Measurements from ENCODE around the gene PNPLA7.

DNA sequence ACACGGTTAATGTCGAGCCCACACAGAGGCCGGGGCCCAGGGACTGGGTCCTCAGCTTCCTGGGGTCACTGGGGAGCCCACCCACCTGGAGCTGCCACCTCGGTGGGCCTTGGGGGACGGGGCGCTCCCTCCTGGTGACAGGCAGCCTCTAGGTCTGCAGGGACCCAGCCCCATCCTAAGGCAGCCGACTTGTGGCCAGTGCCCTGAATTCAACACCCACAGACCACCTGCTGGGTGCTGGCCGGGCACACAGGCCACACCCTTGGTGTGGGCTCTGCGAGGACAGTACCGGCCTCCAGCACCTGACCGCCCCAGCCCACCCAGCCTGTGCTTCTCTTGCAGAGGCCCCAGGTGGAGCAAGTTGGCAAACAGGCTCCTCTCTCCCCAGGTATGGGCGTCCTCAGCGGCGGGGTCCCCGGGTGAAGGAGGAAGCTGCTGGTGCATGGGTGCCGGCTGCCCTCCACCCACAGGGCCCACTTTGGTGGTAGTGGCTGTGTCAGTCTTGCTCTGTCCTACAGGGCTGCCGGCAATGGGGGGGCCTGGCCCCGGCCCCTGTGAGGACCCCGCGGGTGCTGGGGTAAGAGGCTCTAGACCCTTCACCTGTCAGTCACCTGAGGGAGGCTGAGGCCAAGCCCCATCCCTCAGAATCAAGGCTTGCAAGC lies 117.4 kb downstream of the PNPLA7 start:
- TF ChIP-seq, protein P1, sequence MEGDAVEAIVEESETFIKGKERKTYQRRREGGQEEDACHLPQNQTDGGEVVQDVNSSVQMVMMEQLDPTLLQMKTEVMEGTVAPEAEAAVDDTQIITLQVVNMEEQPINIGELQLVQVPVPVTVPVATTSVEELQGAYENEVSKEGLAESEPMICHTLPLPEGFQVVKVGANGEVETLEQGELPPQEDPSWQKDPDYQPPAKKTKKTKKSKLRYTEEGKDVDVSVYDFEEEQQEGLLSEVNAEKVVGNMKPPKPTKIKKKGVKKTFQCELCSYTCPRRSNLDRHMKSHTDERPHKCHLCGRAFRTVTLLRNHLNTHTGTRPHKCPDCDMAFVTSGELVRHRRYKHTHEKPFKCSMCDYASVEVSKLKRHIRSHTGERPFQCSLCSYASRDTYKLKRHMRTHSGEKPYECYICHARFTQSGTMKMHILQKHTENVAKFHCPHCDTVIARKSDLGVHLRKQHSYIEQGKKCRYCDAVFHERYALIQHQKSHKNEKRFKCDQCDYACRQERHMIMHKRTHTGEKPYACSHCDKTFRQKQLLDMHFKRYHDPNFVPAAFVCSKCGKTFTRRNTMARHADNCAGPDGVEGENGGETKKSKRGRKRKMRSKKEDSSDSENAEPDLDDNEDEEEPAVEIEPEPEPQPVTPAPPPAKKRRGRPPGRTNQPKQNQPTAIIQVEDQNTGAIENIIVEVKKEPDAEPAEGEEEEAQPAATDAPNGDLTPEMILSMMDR (IDR thresholded peaks at IDR 0.05) = no peak
- no peak for TF ChIP-seq POLR2A (IDR thresholded peaks at IDR 0.05)

All from lower leg skin (tissue), 3 donors.